GM06990 (cell line): ENCODE results near the gene SMIM5.
"Not testable (repeated sequence)": the region's sequence is repeated elsewhere in the genome, so short reads cannot be mapped to it uniquely, and the experiment has no call there.

Source experiments
- DNase-seq: peaks from one replicate; pipeline ENCODE4 v3.0.0-alpha.2; 2011; ENCODE audit not compliant: insufficient read length; ENCODE audit errors: extremely low read depth
- H3K27me3 ChIP-seq: replicated peaks from 2 replicates; pipeline ENCODE4 v1.6.0; 2011; ENCODE audit warnings: low read length; ENCODE audit not compliant: control insufficient read depth, insufficient read depth
- H3K36me3 ChIP-seq: 2 replicates; pipeline ENCODE4 v1.5.1; 2011; ENCODE audit warnings: low read length; ENCODE audit not compliant: control insufficient read depth, insufficient read depth
- H3K4me3 ChIP-seq: replicated peaks from 2 replicates; pipeline ENCODE4 v1.5.1; 2011; ENCODE audit warnings: low read depth, mild to moderate bottlenecking, control low read depth, low read length
- TF ChIP-seq, protein P1 (sequence below): IDR thresholded peaks from 2 replicates; pipeline ENCODE4 v1.5.1; 2011; ENCODE audit warnings: low read length, control low read depth, mild to moderate bottlenecking, inconsistent platforms; ENCODE audit not compliant: insufficient read depth, poor library complexity, severe bottlenecking

Gene SMIM5

DNA sequence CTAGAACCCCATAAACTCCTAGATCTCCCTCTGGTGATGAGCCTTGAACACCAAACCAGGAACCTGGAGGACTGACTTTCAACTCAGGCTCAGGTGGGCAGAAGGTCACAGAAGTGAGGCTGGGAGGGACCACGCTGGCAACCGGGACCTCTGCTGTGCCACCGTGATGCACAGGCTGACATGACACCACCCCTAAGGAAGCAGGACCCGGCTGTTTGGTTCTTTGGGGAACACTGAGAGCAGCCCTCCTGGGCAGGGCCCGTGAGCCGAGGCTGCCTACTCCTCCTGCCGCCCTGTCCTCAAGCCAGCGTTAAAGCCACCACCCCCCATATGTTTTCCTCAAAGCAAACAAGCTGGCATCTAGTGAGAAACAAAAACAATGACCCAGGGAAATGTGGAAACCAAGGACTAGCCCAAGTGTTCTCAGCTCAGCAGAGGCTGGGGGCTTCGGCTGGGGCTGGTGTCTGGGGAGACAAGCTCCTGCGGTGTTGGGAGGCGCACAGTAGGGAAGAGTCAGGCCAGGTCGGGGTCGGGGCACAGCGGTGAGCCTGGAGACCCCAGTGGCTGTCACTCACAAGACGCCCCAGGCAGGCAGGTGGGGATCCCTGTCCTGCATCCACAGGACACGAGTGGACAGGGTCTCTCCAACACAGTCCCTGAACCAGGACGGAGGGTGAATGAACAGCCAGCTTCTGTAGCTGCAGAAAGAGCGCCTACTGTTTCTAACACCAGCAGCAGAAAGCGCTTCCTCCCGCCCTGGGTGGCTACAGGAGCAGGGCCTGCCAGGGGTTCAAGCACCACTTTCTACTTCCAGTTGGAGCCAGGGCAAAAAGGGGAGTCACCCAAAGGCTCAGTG, 1.7 kb downstream of the SMIM5 start:
- no peak overlapping the region for H3K4me3 ChIP-seq
- TF ChIP-seq, protein P1, sequence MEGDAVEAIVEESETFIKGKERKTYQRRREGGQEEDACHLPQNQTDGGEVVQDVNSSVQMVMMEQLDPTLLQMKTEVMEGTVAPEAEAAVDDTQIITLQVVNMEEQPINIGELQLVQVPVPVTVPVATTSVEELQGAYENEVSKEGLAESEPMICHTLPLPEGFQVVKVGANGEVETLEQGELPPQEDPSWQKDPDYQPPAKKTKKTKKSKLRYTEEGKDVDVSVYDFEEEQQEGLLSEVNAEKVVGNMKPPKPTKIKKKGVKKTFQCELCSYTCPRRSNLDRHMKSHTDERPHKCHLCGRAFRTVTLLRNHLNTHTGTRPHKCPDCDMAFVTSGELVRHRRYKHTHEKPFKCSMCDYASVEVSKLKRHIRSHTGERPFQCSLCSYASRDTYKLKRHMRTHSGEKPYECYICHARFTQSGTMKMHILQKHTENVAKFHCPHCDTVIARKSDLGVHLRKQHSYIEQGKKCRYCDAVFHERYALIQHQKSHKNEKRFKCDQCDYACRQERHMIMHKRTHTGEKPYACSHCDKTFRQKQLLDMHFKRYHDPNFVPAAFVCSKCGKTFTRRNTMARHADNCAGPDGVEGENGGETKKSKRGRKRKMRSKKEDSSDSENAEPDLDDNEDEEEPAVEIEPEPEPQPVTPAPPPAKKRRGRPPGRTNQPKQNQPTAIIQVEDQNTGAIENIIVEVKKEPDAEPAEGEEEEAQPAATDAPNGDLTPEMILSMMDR, result no peak
- peaks cover 10% of the 10 kb centered on the region for H3K36me3 ChIP-seq
- DNase-seq, result no peak
- no peaks in the 10 kb centered on the region for H3K27me3 ChIP-seq

DNA sequence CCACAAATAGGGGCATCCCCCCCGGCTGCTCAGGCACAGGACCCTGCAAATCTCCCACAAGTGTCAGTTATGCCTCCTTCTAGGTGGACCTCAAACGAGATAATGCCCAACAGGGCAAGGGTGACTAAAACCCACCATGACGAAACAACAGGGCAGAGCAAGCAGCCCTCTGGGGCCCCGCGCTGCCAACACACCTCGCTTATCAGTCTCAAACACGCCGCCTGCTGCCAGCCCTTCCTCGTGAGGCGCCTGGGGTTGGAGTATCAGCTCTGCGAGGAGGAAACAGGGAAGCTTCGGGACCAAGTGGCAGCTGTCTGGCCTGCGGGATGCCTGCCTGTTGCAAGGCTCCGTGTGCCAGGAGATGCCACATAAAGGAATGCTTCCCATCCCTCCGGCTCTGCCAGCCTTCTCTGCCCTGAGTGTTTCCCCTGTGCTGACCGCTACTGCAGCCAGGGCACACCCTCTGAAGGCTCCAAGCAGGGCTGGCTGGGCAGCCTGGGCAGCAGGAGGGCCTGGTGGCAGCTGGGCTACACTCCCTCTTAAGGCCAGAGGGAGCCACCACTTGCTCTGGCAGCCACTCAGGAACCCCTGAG, 2.5 kb downstream of the SMIM5 start:
- TF ChIP-seq, protein P1, result no peak
- Histone ChIP-seq H3K27me3 (no peaks in the 10 kb centered on the region), H3K36me3 (peaks cover 7% of the 10 kb centered on the region), H3K4me3 (no peak overlapping the region)
- DNase-seq, result no peak

DNA sequence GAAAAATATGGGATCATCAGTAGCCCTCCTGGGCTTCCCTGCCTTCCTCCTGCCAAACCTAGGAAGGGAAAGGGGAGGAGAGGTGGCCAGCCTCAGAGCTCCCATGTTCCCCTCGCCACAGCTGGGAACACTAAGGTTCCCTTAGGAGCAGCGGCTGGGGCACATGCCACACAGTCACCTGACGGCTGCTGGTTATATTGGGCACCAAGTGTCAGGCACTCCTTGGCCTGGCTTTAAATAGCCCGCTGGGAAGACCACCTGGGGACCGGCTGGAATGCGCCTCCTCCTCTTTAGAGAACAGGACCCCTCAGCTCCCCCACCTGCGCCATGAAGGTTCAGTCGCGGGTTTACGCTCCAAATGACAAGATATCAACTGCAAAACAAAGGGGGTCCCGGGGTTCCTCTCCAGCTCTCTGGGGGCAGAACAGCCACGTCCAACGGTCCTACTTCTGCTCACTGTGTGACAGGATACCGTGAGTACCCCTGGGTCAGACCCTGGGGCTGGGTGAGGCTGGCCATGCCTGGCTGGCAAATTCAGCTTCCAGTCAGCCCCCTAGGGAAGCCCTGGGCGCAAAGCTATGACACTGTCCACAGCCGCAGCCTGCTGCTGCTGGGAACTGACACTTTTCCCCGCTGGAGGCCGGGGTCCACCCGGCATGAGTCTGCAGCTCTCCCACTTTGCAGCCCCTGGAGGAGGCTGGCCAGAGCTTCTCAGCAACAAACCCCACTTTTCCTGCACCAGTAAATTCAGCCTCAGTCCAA, 3.3 kb downstream of the SMIM5 start:
- peaks cover 11% of the 10 kb centered on the region for H3K36me3 ChIP-seq
- no peak for DNase-seq
- no peak overlapping the region for H3K4me3 ChIP-seq
- TF ChIP-seq, protein P1, result no peak
- no peaks in the 10 kb centered on the region for H3K27me3 ChIP-seq

DNA sequence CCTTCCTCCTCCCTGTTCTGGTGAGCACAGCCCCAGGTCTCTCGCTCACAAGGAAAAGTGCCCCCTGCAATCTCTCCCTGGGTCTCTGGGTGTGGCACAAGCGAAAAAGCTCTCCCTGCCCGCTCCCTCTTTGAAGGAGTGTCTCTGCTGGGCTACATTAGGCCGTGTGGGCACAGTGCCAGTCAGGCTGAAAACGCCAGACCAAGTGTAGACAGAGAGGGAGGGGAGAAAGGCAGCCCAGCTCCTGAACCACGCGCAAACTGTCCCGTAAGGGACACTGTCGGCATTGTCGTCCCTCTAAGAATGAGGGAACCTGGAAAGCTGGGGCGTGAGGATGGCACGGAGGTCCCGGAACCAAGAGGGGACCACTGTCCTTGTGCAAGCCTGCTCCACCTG, 3.9 kb downstream of the SMIM5 start:
- TF ChIP-seq, protein P1, result no peak
- peaks cover 12% of the 10 kb centered on the region for H3K36me3 ChIP-seq
- H3K4me3 ChIP-seq, result no peak overlapping the region
- no peaks in the 10 kb centered on the region for H3K27me3 ChIP-seq
- no peak for DNase-seq

DNA sequence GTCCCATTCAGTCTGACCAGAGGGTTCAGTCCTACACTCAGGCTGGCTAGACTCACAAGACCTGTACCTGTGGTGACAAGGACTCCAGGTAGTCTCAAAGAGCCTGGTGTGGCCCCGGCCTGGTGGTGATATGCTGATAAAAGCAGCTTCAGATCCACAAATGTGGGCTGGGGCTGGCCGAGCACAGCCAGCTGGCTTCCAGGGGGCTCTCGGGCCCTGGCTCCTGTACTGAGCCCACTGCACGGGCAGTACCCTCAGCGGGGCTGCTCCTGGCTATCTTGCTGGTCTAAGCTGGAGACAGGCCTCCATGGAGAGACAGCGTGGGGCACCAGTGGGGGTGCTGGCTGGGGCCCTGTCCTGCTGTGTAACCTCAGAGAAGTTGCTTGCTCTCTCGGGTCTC, 4.3 kb downstream of the SMIM5 start:
- H3K27me3 ChIP-seq, result no peaks in the 10 kb centered on the region
- DNase-seq, result no peak
- H3K36me3 ChIP-seq, result peaks cover 12% of the 10 kb centered on the region
- no peak overlapping the region for H3K4me3 ChIP-seq
- TF ChIP-seq, protein P1, result no peak

DNA sequence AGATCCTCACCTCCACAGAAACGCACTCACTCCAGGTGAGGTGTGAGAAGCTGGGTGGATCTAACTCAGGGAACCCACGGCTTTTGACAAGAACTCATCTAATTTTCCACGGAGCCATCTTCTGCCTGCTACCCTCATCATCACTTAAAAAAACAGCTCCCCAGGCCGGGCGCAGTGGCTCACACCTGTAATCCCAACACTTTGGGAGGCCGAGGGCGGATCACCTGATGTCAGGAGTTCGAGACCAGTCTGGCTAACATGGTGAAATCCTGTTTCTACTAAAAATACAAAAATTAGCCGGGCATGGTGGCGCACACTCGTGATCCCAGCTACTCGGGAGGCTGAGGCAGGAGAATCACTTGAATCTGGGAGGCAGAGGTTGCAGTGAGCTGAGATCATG, 4.8 kb downstream of the SMIM5 start:
- H3K36me3 ChIP-seq, result peaks cover 12% of the 10 kb centered on the region
- not testable (repeated sequence) for H3K4me3 ChIP-seq, H3K27me3 ChIP-seq, DNase-seq
